ENCODE results near the gene LPP.

The LPP gene

GRCh38 chr3:188229177-188229576 lies 75.2 kb downstream of the LPP start:
- DNase-seq: no peak

- DNase-seq: no peak
Observed at GRCh38 chr3:188229726-188230125, 75.8 kb downstream of the LPP start.

- DNase-seq: no peak
Observed at GRCh38 chr3:188230962-188231361, 77.0 kb downstream of the LPP start.

- no peak for DNase-seq
Observed at GRCh38 chr3:188231456-188231855, 77.5 kb downstream of the LPP start.

GRCh38 chr3:188232656-188233055 lies 78.7 kb downstream of the LPP start:
- no peak for DNase-seq

- DNase-seq: no peak
Observed at GRCh38 chr3:188233320-188233719, 79.4 kb downstream of the LPP start.

- no peak for DNase-seq
Observed at GRCh38 chr3:188234132-188234531, 80.2 kb downstream of the LPP start.

- DNase-seq: no peak
Observed at GRCh38 chr3:188236271-188236670, 82.3 kb downstream of the LPP start.

- no peak for DNase-seq
Observed at GRCh38 chr3:188239035-188239434, 85.1 kb downstream of the LPP start.

GRCh38 chr3:188239577-188239976 lies 85.6 kb downstream of the LPP start:
- no peak for DNase-seq

- no peak for DNase-seq
Observed at GRCh38 chr3:188240189-188240981, 86.4 kb downstream of the LPP start.

GRCh38 chr3:188241072-188241471 lies 87.1 kb downstream of the LPP start:
- DNase-seq: no peak

- DNase-seq: no peak
Observed at GRCh38 chr3:188241883-188242282, 87.9 kb downstream of the LPP start.

GRCh38 chr3:188242436-188243123 lies 88.6 kb downstream of the LPP start:
- DNase-seq: no peak

- no peak for DNase-seq
Observed at GRCh38 chr3:188243124-188243795, 89.3 kb downstream of the LPP start.

- DNase-seq: no peak
Observed at GRCh38 chr3:188244395-188244861, 90.5 kb downstream of the LPP start.

- DNase-seq: no peak
Observed at GRCh38 chr3:188246905-188247304, 92.9 kb downstream of the LPP start.

- no peak for DNase-seq
Observed at GRCh38 chr3:188248036-188248561, 94.1 kb downstream of the LPP start.

GRCh38 chr3:188253123-188253793 lies 99.3 kb downstream of the LPP start:
- DNase-seq: no peak

- no peak for DNase-seq
Observed at GRCh38 chr3:188253800-188254452, 100.0 kb downstream of the LPP start.

- no peak for DNase-seq
Observed at GRCh38 chr3:188254520-188255070, 100.6 kb downstream of the LPP start.

GRCh38 chr3:188255190-188255589 lies 101.2 kb downstream of the LPP start:
- DNase-seq: no peak

Data from KG1 (cell line).